GM23248 (cell line): ENCODE measurements around the gene NUP210. TPM values are rescaled to one million over a fixed set of nuclear protein-coding genes. Genes with fewer than 3 reads are reported as not detected.

Experiments used
- DNase-seq: peaks from one replicate; pipeline ENCODE4 v3.0.0-alpha.2; 2015
- H2AFZ ChIP-seq: fragments of 200-600 bp; sonication (generic); 2 replicates; pipeline ENCODE4 v1.6.1; 2016; ENCODE audit warnings: antibody characterized with exemption
- H3F3A ChIP-seq: fragments of 200-600 bp; sonication (generic); 2 replicates; pipeline ENCODE4 v1.6.1; 2016; ENCODE audit warnings: mild to moderate bottlenecking, antibody characterized with exemption, mixed run types; ENCODE audit not compliant: insufficient read depth
- H3K27ac ChIP-seq: fragments of 200-600 bp; sonication (generic); 2 replicates; pipeline ENCODE4 v1.5.1; 2016; ENCODE audit warnings: mild to moderate bottlenecking
- H3K27me3 ChIP-seq: fragments of 200-600 bp; sonication (generic); replicated peaks from 2 replicates; pipeline ENCODE4 v1.6.1; 2016; ENCODE audit warnings: mild to moderate bottlenecking; ENCODE audit not compliant: insufficient read depth
- H3K36me3 ChIP-seq: fragments of 200-600 bp; sonication (generic); 2 replicates; pipeline ENCODE4 v1.6.1; 2016; ENCODE audit warnings: low read depth, mild to moderate bottlenecking
- H3K4me1 ChIP-seq: fragments of 200-600 bp; sonication (generic); 2 replicates; pipeline ENCODE4 v1.6.1; 2016; ENCODE audit warnings: mild to moderate bottlenecking; ENCODE audit not compliant: insufficient read depth
- H3K4me2 ChIP-seq: fragments of 200-600 bp; sonication (generic); one replicate; pipeline ENCODE4 v1.6.1; 2016; ENCODE audit warnings: mild to moderate bottlenecking; ENCODE audit not compliant: unreplicated experiment
- H3K4me3 ChIP-seq: fragments of 200-600 bp; sonication (generic); 2 replicates; pipeline ENCODE4 v1.5.1; 2016; ENCODE audit warnings: mild to moderate bottlenecking
- H3K79me2 ChIP-seq: fragments of 200-600 bp; sonication (generic); 2 replicates; pipeline ENCODE4 v1.6.1; 2016; ENCODE audit warnings: mild to moderate bottlenecking; ENCODE audit not compliant: insufficient read depth
- H3K9ac ChIP-seq: fragments of 200-600 bp; sonication (generic); 2 replicates; pipeline ENCODE4 v1.6.1; 2016; ENCODE audit warnings: mild to moderate bottlenecking
- H3K9me2 ChIP-seq: fragments of 200-600 bp; sonication (generic); 2 replicates; pipeline ENCODE4 v1.6.1; 2016; ENCODE audit warnings: mixed run types, mild to moderate bottlenecking, moderate library complexity; ENCODE audit not compliant: insufficient read depth
- H3K9me3 ChIP-seq: fragments of 200-600 bp; sonication (generic); one replicate; pipeline ENCODE4 v1.6.1; 2017; ENCODE audit warnings: low read depth
- H4K20me1 ChIP-seq: fragments of 200-600 bp; sonication (generic); 2 replicates; pipeline ENCODE4 v1.6.0; 2016; ENCODE audit not compliant: insufficient read depth
- EZH2 ChIP-seq: fragments of 200-600 bp; sonication (generic); IDR thresholded peaks from 2 replicates; pipeline ENCODE4 v1.6.1; 2018; ENCODE audit warnings: antibody characterized with exemption, mild to moderate bottlenecking; ENCODE audit not compliant: insufficient read depth, poor library complexity, severe bottlenecking
- EZH2phosphoT487 ChIP-seq: fragments of 200-600 bp; sonication (generic); IDR thresholded peaks from 2 replicates; pipeline ENCODE4 v1.6.1; 2018; ENCODE audit warnings: antibody characterized with exemption, moderate library complexity, mild to moderate bottlenecking, low read depth; ENCODE audit not compliant: insufficient read depth
- WGBS, 2 experiments: methylation state at CpG; one replicate each; pipeline ENCODE4 v1.1.6; 2015 to 2017; ENCODE audit warnings: low lambda C conversion rate in 2 of 2, low coverage in 1 of 2; ENCODE audit errors: missing lambda C conversion rate in 2 of 2; 5-methylcytosine and 5-hydroxymethylcytosine counted together
- in situ Hi-C: fragments of 300-500 bp; cut with MboI; formaldehyde crosslinking; loops from 2 replicates; pipeline ENCODE4 v1.15.0; 2020
- polyA plus RNA-seq: library from polyadenylated mRNA; unstranded; fragments of >200 nt; fragmentation: Nextera tagmentation; extraction: Ambion mirVana; gene quantifications from 2 replicates; pipeline ENCODE4 v1.2.1, GENCODE V29; 2016
- total RNA-seq: library from RNA; depleted of rRNA; stranded (reverse); fragments of >200 nt; shearing (Covaris generic); gene quantifications from 2 replicates; pipeline ENCODE4 v1.2.3, GENCODE V29; 2014

NUP210 gene
- total and polyA plus RNA-seq, 2 experiments from 2014 or later = 0.04 TPM; not detected in 1

GRCh38 chr3:13329746-13330145 lies 90.4 kb downstream of the NUP210 start:
- Histone ChIP-seq H3K9me3 (no peaks in the 10 kb centered on the region), H3K36me3 (no peaks in the 10 kb centered on the region), H3K4me3 (no peak overlapping the region), H3K27me3 (peaks cover 19% of the 10 kb centered on the region; the same call in 1 of the 2 replicates), H3F3A (no peaks in the 10 kb centered on the region), H3K9ac (no peak overlapping the region), H3K9me2 (no peaks in the 10 kb centered on the region), H3K79me2 (no peaks in the 10 kb centered on the region), H4K20me1 (no peaks in the 10 kb centered on the region), H3K4me1 (no peaks in the 10 kb centered on the region), H2AFZ (no peak overlapping the region), H3K4me2 (no peak overlapping the region), H3K27ac (no peak overlapping the region)
- no peak for DNase-seq
- TF ChIP-seq EZH2phosphoT487 = no peak
- TF ChIP-seq EZH2 = no peak
- WGBS, 2 experiments = 55 to 58% methylated on average over 5 of the region's 5 CpGs
- in situ Hi-C loops = no loop called here

GRCh38 chr3:13325892-13326443 lies 94.2 kb downstream of the NUP210 start:
- Histone ChIP-seq H3K27me3 (peaks cover 9% of the 10 kb centered on the region; the same call in 1 of the 2 replicates), H2AFZ (no peak overlapping the region), H3K9me3 (no peaks in the 10 kb centered on the region), H3K36me3 (no peaks in the 10 kb centered on the region), H3K4me1 (no peaks in the 10 kb centered on the region), H3K9ac (no peak overlapping the region), H4K20me1 (no peaks in the 10 kb centered on the region), H3K4me3 (no peak overlapping the region), H3K4me2 (no peak overlapping the region), H3F3A (no peaks in the 10 kb centered on the region), H3K9me2 (no peaks in the 10 kb centered on the region), H3K79me2 (no peaks in the 10 kb centered on the region), H3K27ac (no peak overlapping the region)
- DNase-seq = no peak
- in situ Hi-C loops = no loop called here
- WGBS, 2 experiments = 47 to 49% methylated on average over 7 of the region's 7 CpGs
- TF ChIP-seq EZH2phosphoT487 = no peak
- no peak for TF ChIP-seq EZH2

- H3K4me3 ChIP-seq = no peak overlapping the region
Observed at GRCh38 chr3:13324835-13325501, 95.2 kb downstream of the NUP210 start.

GRCh38 chr3:13323822-13324221 lies 96.3 kb downstream of the NUP210 start:
- H3K9me3 ChIP-seq = no peaks in the 10 kb centered on the region
- TF ChIP-seq EZH2phosphoT487 = no peak
- no peak for TF ChIP-seq EZH2
- DNase-seq = no peak
- no peaks in the 10 kb centered on the region for H3F3A ChIP-seq
- H2AFZ ChIP-seq = no peak overlapping the region
- H3K9ac ChIP-seq = no peak overlapping the region
- no peaks in the 10 kb centered on the region for H3K9me2 ChIP-seq
- no peaks in the 10 kb centered on the region for H3K4me1 ChIP-seq
- no peaks in the 10 kb centered on the region for H4K20me1 ChIP-seq
- no peak overlapping the region for H3K4me2 ChIP-seq
- H3K79me2 ChIP-seq = no peaks in the 10 kb centered on the region
- no peak overlapping the region for H3K4me3 ChIP-seq
- 61 to 63% methylated on average over 4 to 5 of the region's 5 CpGs for WGBS, 2 experiments
- in situ Hi-C loops = no loop called here
- H3K36me3 ChIP-seq = no peaks in the 10 kb centered on the region
- H3K27ac ChIP-seq = no peak overlapping the region
- peaks cover 9% of the 10 kb centered on the region; the same call in 1 of the 2 replicates for H3K27me3 ChIP-seq

More at GRCh38 chr3:13324835-13325501, 95.2 kb downstream of the NUP210 start:
- Histone ChIP-seq H3F3A (no peaks in the 10 kb centered on the region), H3K9ac (no peak overlapping the region), H3K27me3 (peaks cover 9% of the 10 kb centered on the region; the same call in 1 of the 2 replicates), H3K4me2 (no peak overlapping the region), H3K9me3 (no peaks in the 10 kb centered on the region), H3K4me1 (no peaks in the 10 kb centered on the region), H4K20me1 (no peaks in the 10 kb centered on the region), H3K27ac (no peak overlapping the region), H3K79me2 (no peaks in the 10 kb centered on the region), H2AFZ (no peak overlapping the region), H3K9me2 (no peaks in the 10 kb centered on the region), H3K36me3 (no peaks in the 10 kb centered on the region)
- WGBS, 2 experiments = 54 to 57% methylated on average over 11 of the region's 11 CpGs
- DNase-seq = no peak
- in situ Hi-C loops = no loop called here
- TF ChIP-seq EZH2phosphoT487 (no peak), EZH2 (no peak)
